ENCODE measurements around the gene GOSR2.

- TF ChIP-seq FOXM1 (IDR thresholded peaks at IDR 0.05; ENCODE audit: borderline replicate concordance) (no peak), SP1 (IDR thresholded peaks at IDR 0.05) (no peak), ARNT (IDR thresholded peaks at IDR 0.05) (no peak), FOXA1 (IDR thresholded peaks at IDR 0.05) (no peak), HDGF (IDR thresholded peaks at IDR 0.05; ENCODE audit: borderline replicate concordance) (no peak), NFRKB (IDR thresholded peaks at IDR 0.05) (no peak), BHLHE40 (IDR thresholded peaks at IDR 0.05; ENCODE audit: borderline replicate concordance) (no peak), L3MBTL2 (conservative IDR thresholded peaks at IDR 0.05) (no peak), PKNOX1 (IDR thresholded peaks at IDR 0.05) (no peak)
These were observed 45.4 kb downstream of the GOSR2 start for GRCh38 chr17:46968224-46968834.
